HL-60 (cell line): Measurements from ENCODE around the gene TOR1AIP2.

Source experiments
- GABPA ChIP-seq: IDR thresholded peaks from 2 replicates; pipeline ENCODE4 v1.6.1; 2012; ENCODE audit warnings: low read depth
- POLR2AphosphoS5 ChIP-seq: IDR thresholded peaks from 2 replicates; pipeline ENCODE4 v1.6.1; 2012; ENCODE audit warnings: low read depth
- TF ChIP-seq, protein P1 (sequence below): IDR thresholded peaks from one replicate; pipeline ENCODE4 v1.5.1; 2011; ENCODE audit warnings: low read length, control low read depth, inconsistent platforms; ENCODE audit not compliant: insufficient read depth
- TF ChIP-seq, protein P2 (sequence below): IDR thresholded peaks from 2 replicates; pipeline ENCODE4 v1.6.1; 2012; ENCODE audit warnings: low read depth; ENCODE audit not compliant: insufficient replicate concordance

DNA sequence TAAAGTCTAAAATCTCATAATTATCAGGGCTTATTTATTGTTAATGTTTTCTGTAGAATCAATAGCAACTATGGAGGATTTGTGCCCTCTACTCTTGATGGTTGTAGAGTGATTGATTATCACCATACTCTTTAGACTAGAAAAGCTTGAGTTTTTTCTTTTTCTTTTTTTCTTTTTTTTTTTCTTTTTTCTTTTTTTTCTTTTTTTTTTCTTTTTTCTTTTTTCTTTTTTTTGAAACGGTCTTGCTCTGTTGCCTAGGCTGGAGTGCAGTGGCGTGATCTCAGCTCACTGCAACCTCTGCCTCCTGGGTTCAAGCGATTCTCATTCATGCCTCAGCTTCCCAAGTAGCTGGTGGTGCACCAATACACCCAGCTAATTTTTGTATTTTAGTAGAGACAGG is 34.2 kb upstream of the TOR1AIP2 start:
- TF ChIP-seq, protein P1, sequence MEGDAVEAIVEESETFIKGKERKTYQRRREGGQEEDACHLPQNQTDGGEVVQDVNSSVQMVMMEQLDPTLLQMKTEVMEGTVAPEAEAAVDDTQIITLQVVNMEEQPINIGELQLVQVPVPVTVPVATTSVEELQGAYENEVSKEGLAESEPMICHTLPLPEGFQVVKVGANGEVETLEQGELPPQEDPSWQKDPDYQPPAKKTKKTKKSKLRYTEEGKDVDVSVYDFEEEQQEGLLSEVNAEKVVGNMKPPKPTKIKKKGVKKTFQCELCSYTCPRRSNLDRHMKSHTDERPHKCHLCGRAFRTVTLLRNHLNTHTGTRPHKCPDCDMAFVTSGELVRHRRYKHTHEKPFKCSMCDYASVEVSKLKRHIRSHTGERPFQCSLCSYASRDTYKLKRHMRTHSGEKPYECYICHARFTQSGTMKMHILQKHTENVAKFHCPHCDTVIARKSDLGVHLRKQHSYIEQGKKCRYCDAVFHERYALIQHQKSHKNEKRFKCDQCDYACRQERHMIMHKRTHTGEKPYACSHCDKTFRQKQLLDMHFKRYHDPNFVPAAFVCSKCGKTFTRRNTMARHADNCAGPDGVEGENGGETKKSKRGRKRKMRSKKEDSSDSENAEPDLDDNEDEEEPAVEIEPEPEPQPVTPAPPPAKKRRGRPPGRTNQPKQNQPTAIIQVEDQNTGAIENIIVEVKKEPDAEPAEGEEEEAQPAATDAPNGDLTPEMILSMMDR, result no peak
- TF ChIP-seq POLR2AphosphoS5, result no peak
- no peak for TF ChIP-seq GABPA
- TF ChIP-seq, protein P2, sequence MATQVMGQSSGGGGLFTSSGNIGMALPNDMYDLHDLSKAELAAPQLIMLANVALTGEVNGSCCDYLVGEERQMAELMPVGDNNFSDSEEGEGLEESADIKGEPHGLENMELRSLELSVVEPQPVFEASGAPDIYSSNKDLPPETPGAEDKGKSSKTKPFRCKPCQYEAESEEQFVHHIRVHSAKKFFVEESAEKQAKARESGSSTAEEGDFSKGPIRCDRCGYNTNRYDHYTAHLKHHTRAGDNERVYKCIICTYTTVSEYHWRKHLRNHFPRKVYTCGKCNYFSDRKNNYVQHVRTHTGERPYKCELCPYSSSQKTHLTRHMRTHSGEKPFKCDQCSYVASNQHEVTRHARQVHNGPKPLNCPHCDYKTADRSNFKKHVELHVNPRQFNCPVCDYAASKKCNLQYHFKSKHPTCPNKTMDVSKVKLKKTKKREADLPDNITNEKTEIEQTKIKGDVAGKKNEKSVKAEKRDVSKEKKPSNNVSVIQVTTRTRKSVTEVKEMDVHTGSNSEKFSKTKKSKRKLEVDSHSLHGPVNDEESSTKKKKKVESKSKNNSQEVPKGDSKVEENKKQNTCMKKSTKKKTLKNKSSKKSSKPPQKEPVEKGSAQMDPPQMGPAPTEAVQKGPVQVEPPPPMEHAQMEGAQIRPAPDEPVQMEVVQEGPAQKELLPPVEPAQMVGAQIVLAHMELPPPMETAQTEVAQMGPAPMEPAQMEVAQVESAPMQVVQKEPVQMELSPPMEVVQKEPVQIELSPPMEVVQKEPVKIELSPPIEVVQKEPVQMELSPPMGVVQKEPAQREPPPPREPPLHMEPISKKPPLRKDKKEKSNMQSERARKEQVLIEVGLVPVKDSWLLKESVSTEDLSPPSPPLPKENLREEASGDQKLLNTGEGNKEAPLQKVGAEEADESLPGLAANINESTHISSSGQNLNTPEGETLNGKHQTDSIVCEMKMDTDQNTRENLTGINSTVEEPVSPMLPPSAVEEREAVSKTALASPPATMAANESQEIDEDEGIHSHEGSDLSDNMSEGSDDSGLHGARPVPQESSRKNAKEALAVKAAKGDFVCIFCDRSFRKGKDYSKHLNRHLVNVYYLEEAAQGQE, result no peak
